VCaP (cell line): Measurements from ENCODE around the gene ABCA4.

Source experiments
- H3K27ac ChIP-seq: fragments of 450-650 bp; 2 replicates; pipeline ENCODE4 v1.5.1; 2017
- TF ChIP-seq, protein P1 (sequence below): fragments of 450-650 bp; conservative IDR thresholded peaks from 2 replicates; pipeline ENCODE4 v1.5.1; 2017; ENCODE audit warnings: mild to moderate bottlenecking, moderate library complexity

ABCA4 gene

DNA sequence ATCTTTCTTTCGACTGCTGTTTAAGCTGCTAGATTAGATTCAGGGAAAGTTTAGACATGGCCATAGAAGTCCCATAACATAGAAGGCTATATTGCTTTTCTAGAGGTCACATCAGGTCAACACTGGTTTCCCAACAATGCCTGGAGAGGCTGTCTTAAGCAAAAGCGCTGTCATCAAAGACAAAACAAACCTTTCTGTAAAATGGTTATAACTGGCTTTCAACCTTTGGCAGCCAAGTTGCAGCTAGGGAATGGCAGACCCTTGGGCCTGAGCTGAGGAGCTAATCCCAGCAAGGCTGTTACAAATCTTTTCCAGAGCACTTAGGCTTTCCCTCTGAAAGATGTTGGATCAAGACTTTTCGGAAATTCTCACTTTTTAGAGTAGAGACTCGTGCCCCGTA lies 11.2 kb upstream of the ABCA4 start:
- TF ChIP-seq, protein P1, sequence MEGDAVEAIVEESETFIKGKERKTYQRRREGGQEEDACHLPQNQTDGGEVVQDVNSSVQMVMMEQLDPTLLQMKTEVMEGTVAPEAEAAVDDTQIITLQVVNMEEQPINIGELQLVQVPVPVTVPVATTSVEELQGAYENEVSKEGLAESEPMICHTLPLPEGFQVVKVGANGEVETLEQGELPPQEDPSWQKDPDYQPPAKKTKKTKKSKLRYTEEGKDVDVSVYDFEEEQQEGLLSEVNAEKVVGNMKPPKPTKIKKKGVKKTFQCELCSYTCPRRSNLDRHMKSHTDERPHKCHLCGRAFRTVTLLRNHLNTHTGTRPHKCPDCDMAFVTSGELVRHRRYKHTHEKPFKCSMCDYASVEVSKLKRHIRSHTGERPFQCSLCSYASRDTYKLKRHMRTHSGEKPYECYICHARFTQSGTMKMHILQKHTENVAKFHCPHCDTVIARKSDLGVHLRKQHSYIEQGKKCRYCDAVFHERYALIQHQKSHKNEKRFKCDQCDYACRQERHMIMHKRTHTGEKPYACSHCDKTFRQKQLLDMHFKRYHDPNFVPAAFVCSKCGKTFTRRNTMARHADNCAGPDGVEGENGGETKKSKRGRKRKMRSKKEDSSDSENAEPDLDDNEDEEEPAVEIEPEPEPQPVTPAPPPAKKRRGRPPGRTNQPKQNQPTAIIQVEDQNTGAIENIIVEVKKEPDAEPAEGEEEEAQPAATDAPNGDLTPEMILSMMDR = no peak
- H3K27ac ChIP-seq = no peak overlapping the region

- no peak overlapping the region for H3K27ac ChIP-seq
- TF ChIP-seq, protein P1 = no peak
Measured at GRCh38 chr1:94130851-94131595, 10.1 kb upstream of the ABCA4 start.

DNA sequence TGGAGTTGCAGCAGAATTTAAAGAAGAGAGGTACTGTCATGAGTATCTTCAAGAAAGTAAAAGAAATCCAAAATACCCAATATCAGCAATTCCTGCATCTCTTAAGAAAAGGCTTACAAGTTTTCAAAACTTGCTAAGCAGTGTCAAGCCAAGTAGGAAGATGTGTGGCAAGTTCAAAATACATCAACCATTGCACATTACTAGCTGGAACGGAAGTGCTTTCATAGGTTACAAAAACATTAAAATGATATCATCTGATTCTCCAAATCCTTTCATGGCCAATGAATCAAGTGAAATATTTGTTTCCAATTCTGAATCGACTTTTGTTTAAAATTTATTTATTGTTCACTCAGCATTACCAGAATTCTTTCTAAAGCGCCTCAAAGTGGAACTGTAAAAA lies 5.7 kb upstream of the ABCA4 start:
- no peak overlapping the region for H3K27ac ChIP-seq
- TF ChIP-seq, protein P1 = no peak

DNA sequence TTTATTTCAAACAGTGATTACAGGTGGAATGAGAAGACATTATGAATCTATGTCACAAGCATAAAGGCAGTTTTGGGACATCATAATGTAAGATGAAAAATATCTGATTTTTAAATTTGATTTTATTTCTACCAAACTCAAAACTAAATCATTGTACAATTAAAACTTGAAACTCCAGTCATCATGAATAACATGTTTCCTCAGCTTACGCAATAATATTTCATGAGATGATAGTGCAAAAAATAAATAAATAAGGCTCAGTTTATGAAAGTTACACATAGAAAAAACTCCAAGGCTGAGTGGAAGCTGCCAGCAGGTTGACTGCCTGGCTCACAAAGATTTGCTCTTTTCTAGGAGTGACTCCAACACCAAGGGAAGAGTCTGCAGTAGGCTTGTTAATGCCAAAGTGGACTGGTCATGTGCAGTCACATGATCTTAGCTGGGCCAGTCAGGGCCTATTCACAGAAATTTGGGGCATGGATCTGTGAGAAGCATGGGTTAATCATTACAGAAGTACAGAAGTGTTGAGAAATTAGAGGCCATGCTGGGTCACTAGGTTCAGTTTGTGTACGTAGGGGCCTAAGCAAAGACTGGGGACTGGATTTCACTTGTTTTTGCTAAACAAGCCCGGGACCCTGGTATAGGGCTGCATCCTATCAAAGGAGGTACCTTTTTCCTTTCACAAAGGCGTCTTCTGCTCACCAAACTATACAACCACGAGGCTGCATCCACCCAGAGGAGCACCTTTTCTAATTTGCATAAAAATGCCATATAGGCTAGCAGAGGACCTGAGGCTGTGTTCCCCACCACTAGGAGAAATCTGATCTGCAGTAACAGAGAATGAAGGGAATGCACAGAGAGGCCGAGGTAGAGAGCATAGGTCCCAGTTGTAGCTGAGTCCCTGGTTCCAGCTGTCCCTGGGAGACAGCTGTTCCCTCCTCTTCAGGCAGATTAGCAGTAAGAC lies 4.9 kb upstream of the ABCA4 start:
- no peak overlapping the region for H3K27ac ChIP-seq
- TF ChIP-seq, protein P1 = no peak

DNA sequence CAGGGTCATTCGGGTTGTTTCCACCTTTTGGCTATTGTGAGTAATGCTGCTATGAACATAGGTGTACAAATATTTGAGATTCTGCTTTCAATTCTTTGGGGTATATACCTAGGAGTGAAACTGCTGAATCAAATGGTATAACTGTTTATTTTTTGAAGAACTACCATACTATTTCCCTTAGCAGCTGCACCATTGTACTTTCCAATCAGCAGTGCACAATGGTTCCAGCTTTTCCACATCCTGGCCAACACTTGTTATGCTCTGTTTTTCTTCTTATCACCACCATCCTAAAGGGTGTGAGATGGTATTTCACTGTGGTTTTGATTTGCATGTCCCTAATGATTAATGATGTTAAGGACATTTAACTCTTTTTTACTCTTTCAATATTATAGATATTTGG lies 3.6 kb upstream of the ABCA4 start:
- TF ChIP-seq, protein P1 = no peak
- H3K27ac ChIP-seq = no peak overlapping the region

DNA sequence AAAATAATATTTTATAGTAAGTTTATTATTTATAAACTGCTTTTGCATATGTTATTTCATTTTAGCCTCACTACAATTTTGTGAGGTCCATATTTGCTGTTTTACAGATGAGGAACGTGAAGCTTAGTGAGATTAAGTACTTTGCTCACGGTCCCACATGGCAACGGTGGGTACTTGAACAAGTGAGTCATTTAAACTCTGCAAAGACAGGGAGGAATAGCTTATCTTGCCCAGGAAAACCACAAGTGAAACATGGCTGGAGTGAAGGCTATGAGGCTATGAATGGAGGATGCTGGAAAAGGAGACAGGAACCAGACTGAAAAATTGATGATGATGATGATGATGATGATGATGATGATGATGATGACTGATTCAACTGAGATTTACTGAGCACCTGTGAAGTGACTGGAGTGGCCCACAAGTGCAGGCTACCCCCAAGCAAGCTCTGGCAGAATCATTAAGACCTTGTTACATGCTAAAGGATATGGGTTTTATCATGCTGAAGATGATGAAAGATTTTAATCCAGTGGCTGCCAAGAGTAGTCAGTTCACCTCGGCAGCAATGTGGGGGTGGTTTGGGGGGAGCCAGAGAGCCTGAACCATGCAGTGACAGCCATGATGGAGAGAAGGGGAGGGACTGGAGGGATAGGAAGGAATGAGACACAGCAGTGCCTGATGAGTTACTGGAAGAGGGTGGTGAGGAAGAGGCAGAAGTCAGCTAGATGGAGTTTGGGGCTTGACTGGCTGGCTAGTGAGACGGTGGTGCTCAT lies 1.4 kb upstream of the ABCA4 start:
- no peak overlapping the region for H3K27ac ChIP-seq
- TF ChIP-seq, protein P1 = no peak

GRCh38 chr1:94121411-94121821 lies 468 bp upstream of the ABCA4 start:
- H3K27ac ChIP-seq = no peak overlapping the region
- TF ChIP-seq, protein P1 = no peak
